Trophoblast cell (in vitro differentiated cells and primary cell): Measurements from ENCODE around the gene TTC21A.

Experiments used
- DNase-seq, 2 donors: peaks; one replicate each; pipeline ENCODE4 v3.0.0-alpha.2; 2016
- H2AFZ ChIP-seq: 2 replicates; pipeline ENCODE4 v1.6.1; 2013; ENCODE audit warnings: low read length, moderate library complexity, mild to moderate bottlenecking; ENCODE audit not compliant: insufficient read depth, poor library complexity
- H2AK5ac ChIP-seq: 2 replicates; pipeline ENCODE4 v1.6.1; 2013; ENCODE audit warnings: mild to moderate bottlenecking, low read length
- H2BK120ac ChIP-seq: 2 replicates; pipeline ENCODE4 v1.6.1; 2013; ENCODE audit warnings: low read length, mild to moderate bottlenecking, moderate library complexity; ENCODE audit not compliant: insufficient read depth, poor library complexity
- H2BK12ac ChIP-seq: 2 replicates; pipeline ENCODE4 v1.6.1; 2013; ENCODE audit warnings: mild to moderate bottlenecking, low read length, moderate library complexity
- H2BK5ac ChIP-seq: 2 replicates; pipeline ENCODE4 v1.6.1; 2013; ENCODE audit warnings: low read length, low read depth, moderate library complexity, mild to moderate bottlenecking; ENCODE audit not compliant: poor library complexity
- H3K14ac ChIP-seq: 2 replicates; pipeline ENCODE4 v1.6.1; 2013; ENCODE audit warnings: mild to moderate bottlenecking, low read length
- H3K18ac ChIP-seq: 2 replicates; pipeline ENCODE4 v1.6.1; 2013; ENCODE audit warnings: mild to moderate bottlenecking, low read length
- H3K23ac ChIP-seq: 2 replicates; pipeline ENCODE4 v1.6.1; 2013; ENCODE audit warnings: low read length
- H3K27ac ChIP-seq: 2 replicates; pipeline ENCODE4 v1.5.1; 2013; ENCODE audit warnings: low read depth, mild to moderate bottlenecking, inconsistent platforms, low read length, moderate library complexity
- H3K27me3 ChIP-seq: 2 replicates; pipeline ENCODE4 v1.6.1; 2013; ENCODE audit warnings: inconsistent platforms, mild to moderate bottlenecking, low read length, moderate library complexity; ENCODE audit not compliant: insufficient read depth
- H3K36me3 ChIP-seq, 2 experiments: 1 replicate in 1 of 2; 2 replicates in 1 of 2; pipeline ENCODE4 v1.6.1; 2013; ENCODE audit warnings: low read length in 2 of 2, mild to moderate bottlenecking in 2 of 2, moderate library complexity in 1 of 2; ENCODE audit not compliant: insufficient read depth in 2 of 2, control insufficient read depth in 1 of 2
- H3K4ac ChIP-seq: 2 replicates; pipeline ENCODE4 v1.6.1; 2013; ENCODE audit warnings: low read depth, mild to moderate bottlenecking, low read length, moderate library complexity
- H3K4me1 ChIP-seq, 2 experiments: 1 replicate in 1 of 2; 2 replicates in 1 of 2; pipeline ENCODE4 v1.6.1; 2013; ENCODE audit warnings: low read length in 2 of 2, mild to moderate bottlenecking in 2 of 2, moderate library complexity in 1 of 2; ENCODE audit not compliant: insufficient read depth in 2 of 2, control insufficient read depth in 1 of 2
- H3K4me2 ChIP-seq: 2 replicates; pipeline ENCODE4 v1.6.1; 2013; ENCODE audit warnings: inconsistent platforms, mild to moderate bottlenecking, low read length, moderate library complexity
- H3K4me3 ChIP-seq: 2 replicates; pipeline ENCODE4 v1.5.1; 2013; ENCODE audit warnings: mild to moderate bottlenecking, low read depth, low read length, inconsistent platforms
- H3K79me1 ChIP-seq: one replicate; pipeline ENCODE4 v1.6.1; 2013; ENCODE audit warnings: low read length
- H3K79me2 ChIP-seq: 2 replicates; pipeline ENCODE4 v1.6.1; 2013; ENCODE audit warnings: low read length, mild to moderate bottlenecking; ENCODE audit not compliant: control insufficient read depth, insufficient read depth, poor library complexity
- H3K9ac ChIP-seq: 2 replicates; pipeline ENCODE4 v1.6.1; 2013; ENCODE audit warnings: mild to moderate bottlenecking, low read length
- H3K9me3 ChIP-seq: 2 replicates; pipeline ENCODE4 v1.6.1; 2013; ENCODE audit warnings: low read depth, mild to moderate bottlenecking, control low read depth, inconsistent platforms, low read length; ENCODE audit not compliant: insufficient read depth
- H4K12ac ChIP-seq: 2 replicates; pipeline ENCODE4 v1.6.1; 2013; ENCODE audit warnings: low read depth, mild to moderate bottlenecking, low read length, moderate library complexity
- H4K8ac ChIP-seq: 2 replicates; pipeline ENCODE4 v1.6.1; 2013; ENCODE audit warnings: low read depth, mild to moderate bottlenecking, low read length, moderate library complexity
- H4K91ac ChIP-seq: one replicate; pipeline ENCODE4 v1.6.1; 2013; ENCODE audit warnings: low read depth, mild to moderate bottlenecking, low read length, moderate library complexity
- WGBS: extraction: QIAGEN DNeasy Blood & Tissue Kit; methylation state at CpG from one replicate; pipeline ENCODE4 v1.1.7; 2013; ENCODE audit warnings: missing lambda C conversion rate; ENCODE audit not compliant: insufficient read length, insufficient coverage; ENCODE audit errors: extremely low coverage; 5-methylcytosine and 5-hydroxymethylcytosine counted together

TTC21A gene

GRCh38 chr3:39157359-39157758, 49.9 kb downstream of the TTC21A start:
- Histone ChIP-seq H3K27ac (peak overlapping the region; percentile 50), H4K91ac (no peak overlapping the region), H3K27me3 (no peaks in the 10 kb centered on the region), H3K79me2 (peaks cover 13% of the 10 kb centered on the region), H3K4me1 (peaks cover 8 to 10% of the 10 kb centered on the region in 2 experiments), H3K4me3 (no peak overlapping the region), H3K36me3 (no peaks in the 10 kb centered on the region), H3K14ac (no peak overlapping the region), H2BK12ac (no peak overlapping the region), H2AK5ac (no peak overlapping the region), H3K79me1 (peaks cover 24% of the 10 kb centered on the region), H3K4ac (no peak overlapping the region), H3K9ac (no peak overlapping the region), H4K8ac (no peak overlapping the region), H4K12ac (no peak overlapping the region), H2AFZ (no peak overlapping the region), H3K4me2 (no peak overlapping the region), H2BK120ac (no peak overlapping the region), H3K18ac (no peak overlapping the region), H2BK5ac (no peak overlapping the region), H3K23ac (no peak overlapping the region), H3K9me3 (no peaks in the 10 kb centered on the region)
- no peak for DNase-seq
- no CpG with 5 or more reads among the region's 7 CpGs for WGBS

- Histone ChIP-seq H3K36me3 (no peaks in the 10 kb centered on the region), H2BK5ac (peak overlapping the region; percentile 72), H2AK5ac (no peak overlapping the region), H3K79me2 (peaks cover 5% of the 10 kb centered on the region), H3K23ac (no peak overlapping the region), H3K27ac (peak overlapping the region; percentile 50), H3K4ac (no peak overlapping the region), H2AFZ (no peak overlapping the region), H3K4me3 (no peak overlapping the region), H4K12ac (no peak overlapping the region), H3K4me2 (no peak overlapping the region), H3K9me3 (no peaks in the 10 kb centered on the region), H3K14ac (no peak overlapping the region), H4K8ac (no peak overlapping the region), H3K9ac (no peak overlapping the region), H3K18ac (no peak overlapping the region), H4K91ac (no peak overlapping the region), H3K27me3 (no peaks in the 10 kb centered on the region), H2BK12ac (peak overlapping the region; percentile 73), H3K79me1 (peaks cover 16% of the 10 kb centered on the region), H2BK120ac (no peak overlapping the region), H3K4me1 (peaks cover 8 to 10% of the 10 kb centered on the region in 2 experiments)
- WGBS = no CpG with 5 or more reads among the region's 5 CpGs
- no peak for DNase-seq
Observed at GRCh38 chr3:39158148-39158715, 50.8 kb downstream of the TTC21A start.

DNA sequence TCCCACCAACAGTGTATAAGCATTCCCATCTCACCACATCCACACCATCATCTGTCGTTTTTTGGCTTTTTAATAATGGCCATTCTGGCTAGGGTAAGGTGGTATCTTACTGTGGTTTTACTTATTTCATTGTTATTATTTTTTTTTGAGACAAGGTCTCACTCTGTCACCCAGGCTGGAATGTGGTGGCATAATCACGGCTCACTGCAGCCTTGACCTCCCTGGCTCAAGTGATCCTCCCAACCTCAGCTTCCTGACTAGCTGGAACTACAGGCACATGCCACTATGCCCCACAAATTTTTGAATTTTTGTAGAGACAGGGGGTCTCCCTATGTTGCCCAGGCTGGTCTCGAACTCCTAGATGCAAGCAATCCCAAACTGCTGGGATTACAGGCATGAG, 56.9 kb downstream of the TTC21A start:
- no peak overlapping the region for H3K4me2 ChIP-seq
- no peak overlapping the region for H4K91ac ChIP-seq
- H3K36me3 ChIP-seq = no peaks in the 10 kb centered on the region
- no peak for DNase-seq
- no CpG with 5 or more reads among the region's 3 CpGs for WGBS
- peaks cover 2% of the 10 kb centered on the region for H3K27me3 ChIP-seq
- H2BK5ac ChIP-seq = no peak overlapping the region
- H3K4me1 ChIP-seq = peaks cover 0 to 5% of the 10 kb centered on the region in 2 experiments
- H3K27ac ChIP-seq = no peak overlapping the region
- H2BK120ac ChIP-seq = no peak overlapping the region
- no peaks in the 10 kb centered on the region for H3K9me3 ChIP-seq
- H2AK5ac ChIP-seq = no peak overlapping the region
- H3K79me2 ChIP-seq = no peaks in the 10 kb centered on the region
- no peak overlapping the region for H3K18ac ChIP-seq
- no peak overlapping the region for H2BK12ac ChIP-seq
- H3K4me3 ChIP-seq = no peak overlapping the region
- H3K9ac ChIP-seq = no peak overlapping the region
- no peak overlapping the region for H2AFZ ChIP-seq
- no peak overlapping the region for H4K12ac ChIP-seq
- H3K14ac ChIP-seq = no peak overlapping the region
- H3K23ac ChIP-seq = no peak overlapping the region
- H3K4ac ChIP-seq = no peak overlapping the region
- no peak overlapping the region for H4K8ac ChIP-seq
- H3K79me1 ChIP-seq = peaks cover 3% of the 10 kb centered on the region

- Histone ChIP-seq H3K4ac (no peak overlapping the region), H3K4me1 (peaks cover 0 to 5% of the 10 kb centered on the region in 2 experiments), H2AFZ (no peak overlapping the region), H3K9ac (no peak overlapping the region), H3K14ac (no peak overlapping the region), H3K79me2 (no peaks in the 10 kb centered on the region), H4K91ac (no peak overlapping the region), H2BK12ac (no peak overlapping the region), H3K79me1 (peaks cover 3% of the 10 kb centered on the region), H2AK5ac (no peak overlapping the region), H4K12ac (no peak overlapping the region), H2BK5ac (no peak overlapping the region), H3K18ac (no peak overlapping the region), H3K27ac (no peak overlapping the region), H3K4me2 (no peak overlapping the region), H3K23ac (no peak overlapping the region), H4K8ac (no peak overlapping the region), H2BK120ac (no peak overlapping the region), H3K36me3 (no peaks in the 10 kb centered on the region), H3K27me3 (peaks cover 2% of the 10 kb centered on the region), H3K4me3 (no peak overlapping the region), H3K9me3 (no peaks in the 10 kb centered on the region)
- DNase-seq = no peak
- no CpG with 5 or more reads among the region's 1 CpG for WGBS
Observed at GRCh38 chr3:39165518-39165917, 58.0 kb downstream of the TTC21A start.
